ENCODE results near the gene SEMA6A. TPM values are rescaled to one million over a fixed set of nuclear protein-coding genes. Genes with fewer than 3 reads are reported as not detected.

Gene SEMA6A
- total RNA-seq, 1 experiment from 2014 or later = 18.3 TPM

- H3K36me3 ChIP-seq (ENCODE audit: control insufficient read depth, insufficient read depth, low read length) = no peaks in the 10 kb centered on the region
- H3K4me1 Mint-ChIP-seq (ENCODE audit: low read depth, unreplicated experiment) = peaks cover 7% of the 10 kb centered on the region
- no peak overlapping the region for H3K4me3 Mint-ChIP-seq (ENCODE audit: unreplicated experiment)
- H3K27me3 ChIP-seq (replicated peaks; ENCODE audit: control insufficient read depth, insufficient read depth, low read length) = no peaks in the 10 kb centered on the region
- BruUV-seq (replicated peaks) = no TSS peak
- intact Hi-C loops (cut with micrococcal nuclease; ENCODE audit: unreplicated experiment) = no loop called here
- TF ChIP-seq CTCF (IDR thresholded peaks at IDR 0.05; ENCODE audit: insufficient read depth in 1 of 2, low read depth in 1 of 2, low read length in 1 of 2, severe bottlenecking in 1 of 2, unreplicated experiment in 1 of 2) = no peak
- H3K4me3 ChIP-seq (ENCODE audit: low read depth, low read length) = no peak overlapping the region
- POLR2A ChIA-PET = no interaction called here
- no peaks in the 10 kb centered on the region for H3K27me3 Mint-ChIP-seq (ENCODE audit: insufficient read depth, unreplicated experiment)
- no peaks in the 10 kb centered on the region for H3K9me3 Mint-ChIP-seq (ENCODE audit: unreplicated experiment)
- no peaks in the 10 kb centered on the region for H3K9me3 ChIP-seq
- H3K36me3 Mint-ChIP-seq (ENCODE audit: insufficient read depth, unreplicated experiment) = peaks cover 2% of the 10 kb centered on the region
- no peak for DNase-seq
- no peak overlapping the region for H3K27ac Mint-ChIP-seq (ENCODE audit: unreplicated experiment)
- CTCF ChIA-PET = no interaction called here
- no peaks in the 10 kb centered on the region; the same call in 1 of the 2 replicates for H3K4me1 ChIP-seq
Measured at GRCh38 chr5:116438979-116439554, 135.6 kb downstream of the SEMA6A start.

GRCh38 chr5:116437922-116438578, 136.6 kb downstream of the SEMA6A start:
- no peak for DNase-seq
- no peak overlapping the region for H3K4me3 Mint-ChIP-seq (ENCODE audit: unreplicated experiment)
- ChIA-PET CTCF (no interaction called here), POLR2A (no interaction called here)
- H3K27ac Mint-ChIP-seq (ENCODE audit: unreplicated experiment) = no peak overlapping the region
- no peaks in the 10 kb centered on the region for H3K9me3 Mint-ChIP-seq (ENCODE audit: unreplicated experiment)
- no peaks in the 10 kb centered on the region; the same call in 1 of the 2 replicates for H3K4me1 ChIP-seq
- BruUV-seq (replicated peaks) = no TSS peak
- no peak for TF ChIP-seq CTCF (IDR thresholded peaks at IDR 0.05; ENCODE audit: insufficient read depth in 1 of 2, low read depth in 1 of 2, low read length in 1 of 2, severe bottlenecking in 1 of 2, unreplicated experiment in 1 of 2)
- peaks cover 7% of the 10 kb centered on the region for H3K4me1 Mint-ChIP-seq (ENCODE audit: low read depth, unreplicated experiment)
- intact Hi-C loops (cut with micrococcal nuclease; ENCODE audit: unreplicated experiment) = no loop called here
- H3K27me3 ChIP-seq (replicated peaks; ENCODE audit: control insufficient read depth, insufficient read depth, low read length) = no peaks in the 10 kb centered on the region
- H3K4me3 ChIP-seq (ENCODE audit: low read depth, low read length) = no peak overlapping the region
- H3K36me3 Mint-ChIP-seq (ENCODE audit: insufficient read depth, unreplicated experiment) = no peaks in the 10 kb centered on the region
- H3K36me3 ChIP-seq (ENCODE audit: control insufficient read depth, insufficient read depth, low read length) = no peaks in the 10 kb centered on the region
- no peaks in the 10 kb centered on the region for H3K9me3 ChIP-seq
- no peaks in the 10 kb centered on the region for H3K27me3 Mint-ChIP-seq (ENCODE audit: insufficient read depth, unreplicated experiment)

- Mint-ChIP-seq H3K27ac (ENCODE audit: unreplicated experiment) (no peak overlapping the region), H3K27me3 (ENCODE audit: insufficient read depth, unreplicated experiment) (no peaks in the 10 kb centered on the region), H3K4me1 (ENCODE audit: low read depth, unreplicated experiment) (peaks cover 7% of the 10 kb centered on the region), H3K4me3 (ENCODE audit: unreplicated experiment) (no peak overlapping the region), H3K9me3 (ENCODE audit: unreplicated experiment) (no peaks in the 10 kb centered on the region), H3K36me3 (ENCODE audit: insufficient read depth, unreplicated experiment) (no peaks in the 10 kb centered on the region)
- H3K36me3 ChIP-seq (ENCODE audit: control insufficient read depth, insufficient read depth, low read length) = no peaks in the 10 kb centered on the region
- no peaks in the 10 kb centered on the region for H3K9me3 ChIP-seq
- no peaks in the 10 kb centered on the region for H3K27me3 ChIP-seq (replicated peaks; ENCODE audit: control insufficient read depth, insufficient read depth, low read length)
- no TSS peak for BruUV-seq (replicated peaks)
- ChIA-PET POLR2A (no interaction called here), CTCF (no interaction called here)
- TF ChIP-seq CTCF (IDR thresholded peaks at IDR 0.05; ENCODE audit: insufficient read depth in 1 of 2, low read depth in 1 of 2, low read length in 1 of 2, severe bottlenecking in 1 of 2, unreplicated experiment in 1 of 2) = no peak
- H3K4me3 ChIP-seq (ENCODE audit: low read depth, low read length) = no peak overlapping the region
- no peak for DNase-seq
- H3K4me1 ChIP-seq = no peaks in the 10 kb centered on the region; the same call in 1 of the 2 replicates
- intact Hi-C loops (cut with micrococcal nuclease; ENCODE audit: unreplicated experiment) = no loop called here
Measured at GRCh38 chr5:116437351-116437705, 137.3 kb downstream of the SEMA6A start.
